Measurements from ENCODE around the gene CASTOR1.
"Not testable (repeated sequence)": the region's sequence is repeated elsewhere in the genome, so short reads cannot be mapped to it uniquely, and the experiment has no call there.

CASTOR1 gene

DNA sequence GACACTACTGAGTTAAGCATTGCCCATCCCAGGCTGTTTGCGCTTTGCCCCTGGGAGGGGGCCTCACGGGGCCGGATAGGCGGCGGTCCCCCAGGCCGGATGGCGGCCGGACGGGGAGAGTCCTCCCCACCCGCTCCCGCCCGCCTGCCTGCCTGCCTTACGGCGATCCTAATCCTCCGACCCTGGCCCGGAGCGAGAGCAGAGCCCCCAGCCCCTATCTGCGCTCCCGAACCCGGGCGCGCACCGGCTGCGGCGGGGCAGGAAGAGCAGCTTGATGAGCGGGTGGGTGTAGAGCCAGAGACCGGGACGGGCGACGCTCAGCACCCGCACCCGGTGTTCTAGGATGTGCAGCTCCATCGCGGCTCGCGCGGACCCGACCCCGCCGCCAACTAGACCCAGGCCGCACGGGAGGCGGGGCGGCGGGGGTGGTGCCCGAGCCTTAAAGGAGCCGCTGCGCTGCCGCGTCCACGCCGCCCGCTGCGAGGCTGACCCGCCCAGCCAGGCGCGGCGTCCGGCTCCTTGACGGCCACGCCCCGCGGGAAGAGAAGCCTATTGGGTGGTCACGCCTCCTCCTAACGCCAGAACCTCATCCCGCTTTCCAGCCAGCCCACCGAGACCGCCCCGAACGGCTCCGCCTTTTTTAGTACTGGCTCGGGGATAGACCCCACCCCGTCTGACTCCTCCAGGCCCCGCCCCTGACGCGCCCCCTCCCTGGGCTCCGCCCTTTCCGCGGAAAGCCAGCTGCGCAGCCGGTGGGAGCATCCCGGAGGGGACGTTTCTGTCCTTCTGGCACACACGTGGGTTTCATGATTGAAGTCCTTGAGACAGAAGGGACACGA is at the start of gene CASTOR1:
CASTOR1 (minus strand) TSS at position 365 of the 839 bp plus-strand sequence; CDS start at position 357, 8 bp downstream.
- TF ChIP-seq CTCF (IDR thresholded peaks at IDR 0.05), result peak; percentile 53
- H3K4me3 ChIP-seq (ENCODE audit: low read depth in 1 of 2, low read length in 1 of 2), result peak within 1 kb of the TSS; percentile 78 to 94

DNA sequence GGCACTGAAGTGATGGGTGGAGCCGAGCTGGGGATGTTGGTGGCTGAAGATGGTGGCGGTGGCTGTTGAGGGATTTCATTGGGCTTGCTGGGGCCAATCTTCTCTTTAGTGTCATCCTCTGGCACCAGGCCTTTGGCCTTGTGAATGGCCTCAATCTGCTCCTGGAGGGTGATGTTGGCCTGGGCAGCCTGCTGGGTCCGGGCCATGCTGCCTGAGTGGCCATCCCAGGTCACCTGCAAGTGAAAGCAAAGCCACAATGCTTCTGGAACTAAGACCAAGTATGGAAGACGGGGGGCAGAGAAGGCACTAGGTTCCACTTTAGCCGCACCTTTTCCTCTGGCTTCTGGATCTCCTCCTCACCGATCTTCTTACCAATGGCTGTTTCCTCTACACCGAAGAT is 49.5 kb upstream of the CASTOR1 start:
- Histone ChIP-seq H3K27ac (no peak overlapping the region), H3K4me1 (ENCODE audit: control insufficient read depth in 1 of 2, insufficient read depth in 1 of 2, low read depth in 1 of 2, low read length in 1 of 2) (no peaks in the 10 kb centered on the region), H3K27me3 (no peaks in the 10 kb centered on the region), H3K9me3 (no peaks in the 10 kb centered on the region), H3K36me3 (peaks cover 100% of the 10 kb centered on the region), H3K4me3 (ENCODE audit: low read depth in 1 of 2, low read length in 1 of 2) (no peak overlapping the region)
- no peak for TF ChIP-seq CTCF (IDR thresholded peaks at IDR 0.05)

More for the DNA sequence above, at the start of gene CASTOR1:
- Histone ChIP-seq H3K9me3 (no peaks in the 10 kb centered on the region), H3K4me1 (ENCODE audit: control insufficient read depth in 1 of 2, insufficient read depth in 1 of 2, low read depth in 1 of 2, low read length in 1 of 2) (peaks cover 29 to 39% of the 10 kb centered on the region in 2 experiments), H3K27me3 (no peaks in the 10 kb centered on the region), H3K36me3 (peaks cover 40% of the 10 kb centered on the region), H3K27ac (peak within 1 kb of the TSS; percentile 78)

DNA sequence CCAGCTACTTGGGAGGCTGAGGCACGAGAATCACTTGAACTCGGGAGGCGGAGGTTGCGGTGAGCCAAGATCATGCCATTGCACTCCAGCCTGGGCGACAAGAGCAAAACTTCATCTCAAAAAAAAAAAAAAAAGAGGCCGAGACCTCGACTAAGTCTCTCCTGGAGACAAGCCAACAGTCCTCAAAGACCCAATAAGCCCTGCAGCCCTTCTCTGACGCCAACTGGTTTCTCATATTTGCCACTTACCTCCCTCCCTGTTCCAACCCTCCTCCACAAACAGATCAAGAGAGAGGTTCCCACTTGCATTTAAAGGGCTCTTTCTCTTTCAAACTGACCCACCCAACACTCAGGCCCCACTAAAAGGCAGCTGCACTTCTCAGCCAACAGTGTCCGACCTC is 49.0 kb upstream of the CASTOR1 start:
- not testable (repeated sequence) for H3K4me3 ChIP-seq (ENCODE audit: low read depth in 1 of 2, low read length in 1 of 2); H3K4me1 ChIP-seq (ENCODE audit: control insufficient read depth in 1 of 2, insufficient read depth in 1 of 2, low read depth in 1 of 2, low read length in 1 of 2); H3K9me3 ChIP-seq; H3K27ac ChIP-seq; H3K27me3 ChIP-seq
- peaks cover 100% of the 10 kb centered on the region for H3K36me3 ChIP-seq

DNA sequence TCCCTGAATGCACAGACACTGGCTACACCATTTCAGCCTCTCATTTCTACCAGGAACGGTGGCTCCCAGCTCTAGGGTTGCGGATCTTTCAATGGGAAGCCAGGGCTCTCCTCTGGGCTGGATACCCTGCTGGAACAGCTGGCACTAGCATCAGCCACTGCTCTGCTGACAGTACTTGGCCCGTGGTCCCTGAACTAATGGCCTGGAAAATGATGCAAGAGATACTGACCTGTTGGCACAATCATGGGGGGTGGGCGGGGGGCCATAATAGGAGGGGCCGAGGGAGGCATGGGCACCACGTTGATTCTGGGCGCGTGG is 48.1 kb upstream of the CASTOR1 start:
- peaks cover 100% of the 10 kb centered on the region for H3K36me3 ChIP-seq
- no peak for TF ChIP-seq CTCF (IDR thresholded peaks at IDR 0.05)
- no peak overlapping the region for H3K4me3 ChIP-seq (ENCODE audit: low read depth in 1 of 2, low read length in 1 of 2)

GRCh38 chr22:30336752-30337460 is 47.6 kb upstream of the CASTOR1 start:
- Histone ChIP-seq H3K9me3 (no peaks in the 10 kb centered on the region), H3K27ac (no peak overlapping the region), H3K4me1 (ENCODE audit: control insufficient read depth in 1 of 2, insufficient read depth in 1 of 2, low read depth in 1 of 2, low read length in 1 of 2) (no peaks in the 10 kb centered on the region), H3K36me3 (peaks cover 100% of the 10 kb centered on the region), H3K4me3 (ENCODE audit: low read depth in 1 of 2, low read length in 1 of 2) (no peak overlapping the region), H3K27me3 (no peaks in the 10 kb centered on the region)
- TF ChIP-seq CTCF (IDR thresholded peaks at IDR 0.05), result no peak

More for the DNA sequence above, 48.1 kb upstream of the CASTOR1 start:
- H3K4me1 ChIP-seq (ENCODE audit: control insufficient read depth in 1 of 2, insufficient read depth in 1 of 2, low read depth in 1 of 2, low read length in 1 of 2), result no peaks in the 10 kb centered on the region
- H3K9me3 ChIP-seq, result no peaks in the 10 kb centered on the region
- H3K27me3 ChIP-seq, result no peaks in the 10 kb centered on the region
- no peak overlapping the region for H3K27ac ChIP-seq

DNA sequence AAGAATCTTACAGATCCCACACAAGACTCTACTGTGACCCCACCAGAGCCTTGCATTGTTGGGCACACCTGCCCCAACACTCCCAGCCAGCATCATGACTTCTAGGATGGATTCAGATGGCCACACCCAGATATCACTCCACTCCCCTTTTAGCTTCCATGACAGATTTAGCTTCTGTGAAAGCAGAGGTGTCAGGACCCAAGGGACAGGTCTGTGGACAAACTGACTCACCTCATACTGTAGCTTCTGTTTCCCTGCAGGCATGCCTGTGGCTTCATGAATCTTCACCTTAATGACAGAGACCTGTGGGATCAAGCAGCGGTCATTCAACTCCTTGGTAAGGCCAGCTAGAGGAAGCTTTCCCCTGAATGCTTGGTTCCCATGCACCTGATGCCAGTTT is 45.9 kb upstream of the CASTOR1 start:
- TF ChIP-seq CTCF (IDR thresholded peaks at IDR 0.05), result no peak
- no peak overlapping the region for H3K4me3 ChIP-seq (ENCODE audit: low read depth in 1 of 2, low read length in 1 of 2)
- no peaks in the 10 kb centered on the region for H3K27me3 ChIP-seq
- H3K9me3 ChIP-seq, result no peaks in the 10 kb centered on the region
- no peak overlapping the region for H3K27ac ChIP-seq
- peaks cover 100% of the 10 kb centered on the region for H3K36me3 ChIP-seq
- H3K4me1 ChIP-seq (ENCODE audit: control insufficient read depth in 1 of 2, insufficient read depth in 1 of 2, low read depth in 1 of 2, low read length in 1 of 2), result no peaks in the 10 kb centered on the region

All from neutrophil (primary cell).